Measurements from ENCODE around the gene RBBP5.

The RBBP5 gene

GRCh38 chr1:205111354-205111753 lies 10.4 kb downstream of the RBBP5 start:
- H2AFZ ChIP-seq (ENCODE audit: low read length) = no peak overlapping the region
- peaks cover 48% of the 10 kb centered on the region for H3K36me3 ChIP-seq (ENCODE audit: insufficient read depth, low read length)
- TF ChIP-seq CTCF (IDR thresholded peaks at IDR 0.05; ENCODE audit: low read length) (no peak), EZH2 (IDR thresholded peaks at IDR 0.05; ENCODE audit: borderline replicate concordance, low read length) (no peak)
- H4K20me1 ChIP-seq (ENCODE audit: insufficient read depth, low read length) = no peaks in the 10 kb centered on the region
- no peaks in the 10 kb centered on the region for H3K9me2 ChIP-seq (ENCODE audit: low read depth, low read length)
- 0 out of 2 replicates have a peak, but pooled peaks cover 11% of the 10 kb centered on the region for H3K79me2 ChIP-seq (ENCODE audit: insufficient read depth, low read length)
- H3K4me1 ChIP-seq (ENCODE audit: insufficient read depth, low read length, severe bottlenecking) = no peaks in the 10 kb centered on the region
- no peak overlapping the region for H3K4me3 ChIP-seq (ENCODE audit: low read depth, low read length, poor library complexity, severe bottlenecking)
- no peaks in the 10 kb centered on the region for H3K27me3 ChIP-seq (ENCODE audit: insufficient read depth, low read length)
- H3K9ac ChIP-seq (ENCODE audit: low read length) = no peak overlapping the region
- H3F3A ChIP-seq (ENCODE audit: insufficient read depth, low read length) = no peaks in the 10 kb centered on the region
- H3K27ac ChIP-seq (ENCODE audit: low read depth, low read length, poor library complexity, severe bottlenecking) = no peak overlapping the region
- H3K9me3 ChIP-seq (ENCODE audit: low read length) = no peaks in the 10 kb centered on the region
- no peak overlapping the region for H3K4me2 ChIP-seq (ENCODE audit: low read length)

GRCh38 chr1:205109711-205110110 lies 12.1 kb downstream of the RBBP5 start:
- Histone ChIP-seq H3K4me2 (ENCODE audit: low read length) (no peak overlapping the region), H3K36me3 (ENCODE audit: insufficient read depth, low read length) (peaks cover 62% of the 10 kb centered on the region), H3K9me2 (ENCODE audit: low read depth, low read length) (no peaks in the 10 kb centered on the region), H3K79me2 (ENCODE audit: insufficient read depth, low read length) (no peaks in the 10 kb centered on the region), H3F3A (ENCODE audit: insufficient read depth, low read length) (no peaks in the 10 kb centered on the region), H3K27me3 (ENCODE audit: insufficient read depth, low read length) (no peaks in the 10 kb centered on the region), H3K4me3 (ENCODE audit: low read depth, low read length, poor library complexity, severe bottlenecking) (no peak overlapping the region), H3K9me3 (ENCODE audit: low read length) (no peaks in the 10 kb centered on the region), H3K4me1 (ENCODE audit: insufficient read depth, low read length, severe bottlenecking) (no peaks in the 10 kb centered on the region), H3K9ac (ENCODE audit: low read length) (no peak overlapping the region), H2AFZ (ENCODE audit: low read length) (no peak overlapping the region), H3K27ac (ENCODE audit: low read depth, low read length, poor library complexity, severe bottlenecking) (no peak overlapping the region), H4K20me1 (ENCODE audit: insufficient read depth, low read length) (no peaks in the 10 kb centered on the region)
- TF ChIP-seq CTCF (IDR thresholded peaks at IDR 0.05; ENCODE audit: low read length) (no peak), EZH2 (IDR thresholded peaks at IDR 0.05; ENCODE audit: borderline replicate concordance, low read length) (no peak)

- Histone ChIP-seq H3K9me2 (ENCODE audit: low read depth, low read length) (no peaks in the 10 kb centered on the region), H3K4me2 (ENCODE audit: low read length) (no peak overlapping the region), H3K27me3 (ENCODE audit: insufficient read depth, low read length) (no peaks in the 10 kb centered on the region), H2AFZ (ENCODE audit: low read length) (no peak overlapping the region), H3K36me3 (ENCODE audit: insufficient read depth, low read length) (peaks cover 61% of the 10 kb centered on the region), H3K9ac (ENCODE audit: low read length) (no peak overlapping the region), H3K27ac (ENCODE audit: low read depth, low read length, poor library complexity, severe bottlenecking) (no peak overlapping the region), H3K9me3 (ENCODE audit: low read length) (no peaks in the 10 kb centered on the region), H3F3A (ENCODE audit: insufficient read depth, low read length) (no peaks in the 10 kb centered on the region), H3K4me1 (ENCODE audit: insufficient read depth, low read length, severe bottlenecking) (no peaks in the 10 kb centered on the region), H3K79me2 (ENCODE audit: insufficient read depth, low read length) (no peaks in the 10 kb centered on the region), H3K4me3 (ENCODE audit: low read depth, low read length, poor library complexity, severe bottlenecking) (no peak overlapping the region), H4K20me1 (ENCODE audit: insufficient read depth, low read length) (no peaks in the 10 kb centered on the region)
- TF ChIP-seq EZH2 (IDR thresholded peaks at IDR 0.05; ENCODE audit: borderline replicate concordance, low read length) = no peak
- TF ChIP-seq CTCF (IDR thresholded peaks at IDR 0.05; ENCODE audit: low read length) = no peak
Measured at GRCh38 chr1:205109269-205109668, 12.5 kb downstream of the RBBP5 start.

All from OCI-LY1 (cell line).